Cardiac muscle cell (in vitro differentiated cells and primary cell): ENCODE measurements around the gene OLIG2. TPM values are rescaled to one million over a fixed set of nuclear protein-coding genes. Genes with fewer than 3 reads are reported as not detected.
A peak's percentile ranks its signal among the peaks of the same experiment; 100 is the strongest.

Experiments used
- DNase-seq, 2 donors: peaks; one replicate each; pipeline versions ENCODE4 v3.0.0 to v3.0.0-alpha.2; 2010 to 2017; ENCODE audit warnings: low read depth in 1 of 2, low spot score in 1 of 2
- H3K27ac ChIP-seq: fragments of 200-600 bp; sonication (generic); 2 replicates; pipeline ENCODE4 v1.5.1; 2016
- H3K27me3 ChIP-seq: fragments of 200-600 bp; sonication (generic); 2 replicates; pipeline ENCODE4 v1.6.0; 2016; ENCODE audit warnings: control low read depth
- H3K36me3 ChIP-seq: fragments of 200-600 bp; sonication (generic); 2 replicates; pipeline ENCODE4 v1.5.1; 2016; ENCODE audit warnings: control low read depth
- H3K4me1 ChIP-seq: fragments of 200-600 bp; sonication (generic); 2 replicates; pipeline ENCODE4 v1.8.1; 2017; ENCODE audit warnings: low read depth, mild to moderate bottlenecking, mixed run types
- H3K4me3 ChIP-seq: fragments of 200-600 bp; sonication (generic); 2 replicates; pipeline ENCODE4 v1.5.1; 2016; ENCODE audit warnings: mild to moderate bottlenecking
- H3K9me3 ChIP-seq: fragments of 200-600 bp; sonication (generic); 2 replicates; pipeline ENCODE4 v1.5.1; 2017; ENCODE audit warnings: low read depth, mild to moderate bottlenecking, control low read depth
- polyA plus RNA-seq: library from polyadenylated mRNA; unstranded; fragments of >200 nt; fragmentation: Nextera tagmentation; extraction: Ambion mirVana; gene quantifications from 2 replicates; pipeline ENCODE4 v1.2.1, GENCODE V29; 2016
- total RNA-seq: library from RNA; depleted of rRNA; stranded (reverse); fragments of >200 nt; gene quantifications from 2 replicates; pipeline ENCODE4 v1.2.3, GENCODE V29; 2016
- TF ChIP-seq, protein P1 (sequence below): IDR thresholded peaks from 2 replicates; pipeline ENCODE4 v1.5.1; 2012; ENCODE audit warnings: low read depth, mild to moderate bottlenecking, low read length

OLIG2 gene
- total and polyA plus RNA-seq, 2 experiments from 2014 or later = 0.09 TPM; not detected in 1

DNA sequence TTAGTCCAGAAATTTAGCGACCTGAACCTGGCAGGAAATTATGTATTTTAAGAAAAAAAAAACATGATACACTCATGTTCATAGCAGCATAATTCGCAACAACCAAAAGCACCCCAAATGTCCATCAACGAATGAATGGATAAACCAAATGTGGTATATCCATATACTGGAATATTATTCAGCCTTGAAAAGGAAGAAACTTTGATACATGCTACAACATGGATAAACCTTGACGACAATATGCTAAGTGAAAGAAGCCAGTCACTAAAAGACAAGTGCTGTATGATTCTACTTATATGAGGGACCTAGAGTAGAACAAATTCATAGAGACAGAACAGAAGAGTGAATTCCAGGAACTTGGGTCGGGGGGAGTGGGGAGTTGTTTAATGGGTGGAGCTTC lies 43.5 kb downstream of the OLIG2 start:
- Histone ChIP-seq H3K27me3 (peaks cover 100% of the 10 kb centered on the region), H3K27ac (no peak overlapping the region), H3K4me3 (no peak overlapping the region), H3K4me1 (no peaks in the 10 kb centered on the region), H3K9me3 (no peaks in the 10 kb centered on the region), H3K36me3 (no peaks in the 10 kb centered on the region)
- DNase-seq = no peak
- TF ChIP-seq, protein P1, sequence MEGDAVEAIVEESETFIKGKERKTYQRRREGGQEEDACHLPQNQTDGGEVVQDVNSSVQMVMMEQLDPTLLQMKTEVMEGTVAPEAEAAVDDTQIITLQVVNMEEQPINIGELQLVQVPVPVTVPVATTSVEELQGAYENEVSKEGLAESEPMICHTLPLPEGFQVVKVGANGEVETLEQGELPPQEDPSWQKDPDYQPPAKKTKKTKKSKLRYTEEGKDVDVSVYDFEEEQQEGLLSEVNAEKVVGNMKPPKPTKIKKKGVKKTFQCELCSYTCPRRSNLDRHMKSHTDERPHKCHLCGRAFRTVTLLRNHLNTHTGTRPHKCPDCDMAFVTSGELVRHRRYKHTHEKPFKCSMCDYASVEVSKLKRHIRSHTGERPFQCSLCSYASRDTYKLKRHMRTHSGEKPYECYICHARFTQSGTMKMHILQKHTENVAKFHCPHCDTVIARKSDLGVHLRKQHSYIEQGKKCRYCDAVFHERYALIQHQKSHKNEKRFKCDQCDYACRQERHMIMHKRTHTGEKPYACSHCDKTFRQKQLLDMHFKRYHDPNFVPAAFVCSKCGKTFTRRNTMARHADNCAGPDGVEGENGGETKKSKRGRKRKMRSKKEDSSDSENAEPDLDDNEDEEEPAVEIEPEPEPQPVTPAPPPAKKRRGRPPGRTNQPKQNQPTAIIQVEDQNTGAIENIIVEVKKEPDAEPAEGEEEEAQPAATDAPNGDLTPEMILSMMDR = no peak

DNA sequence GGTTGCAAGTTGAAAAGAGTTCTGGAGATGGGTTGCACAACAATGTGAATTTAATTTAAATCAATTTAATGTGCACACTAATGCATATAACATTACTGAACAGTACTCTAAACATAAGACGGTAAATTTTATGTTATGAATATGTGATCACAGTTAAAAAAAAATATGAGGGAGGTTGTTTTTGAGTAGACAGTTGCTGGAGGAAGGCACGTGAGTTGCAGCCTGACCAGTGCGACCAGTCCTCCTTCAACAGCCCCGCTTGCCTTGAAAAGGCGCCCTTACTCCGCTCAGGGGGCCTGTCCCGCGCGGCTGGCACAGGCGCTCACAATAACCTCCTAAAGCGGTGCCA lies 43.9 kb downstream of the OLIG2 start:
- no peaks in the 10 kb centered on the region for H3K4me1 ChIP-seq
- DNase-seq = no peak
- TF ChIP-seq, protein P1 = no peak
- peaks cover 100% of the 10 kb centered on the region for H3K27me3 ChIP-seq
- peak overlapping the region; percentile 37 for H3K4me3 ChIP-seq
- no peaks in the 10 kb centered on the region for H3K9me3 ChIP-seq
- H3K27ac ChIP-seq = no peak overlapping the region
- no peaks in the 10 kb centered on the region for H3K36me3 ChIP-seq

DNA sequence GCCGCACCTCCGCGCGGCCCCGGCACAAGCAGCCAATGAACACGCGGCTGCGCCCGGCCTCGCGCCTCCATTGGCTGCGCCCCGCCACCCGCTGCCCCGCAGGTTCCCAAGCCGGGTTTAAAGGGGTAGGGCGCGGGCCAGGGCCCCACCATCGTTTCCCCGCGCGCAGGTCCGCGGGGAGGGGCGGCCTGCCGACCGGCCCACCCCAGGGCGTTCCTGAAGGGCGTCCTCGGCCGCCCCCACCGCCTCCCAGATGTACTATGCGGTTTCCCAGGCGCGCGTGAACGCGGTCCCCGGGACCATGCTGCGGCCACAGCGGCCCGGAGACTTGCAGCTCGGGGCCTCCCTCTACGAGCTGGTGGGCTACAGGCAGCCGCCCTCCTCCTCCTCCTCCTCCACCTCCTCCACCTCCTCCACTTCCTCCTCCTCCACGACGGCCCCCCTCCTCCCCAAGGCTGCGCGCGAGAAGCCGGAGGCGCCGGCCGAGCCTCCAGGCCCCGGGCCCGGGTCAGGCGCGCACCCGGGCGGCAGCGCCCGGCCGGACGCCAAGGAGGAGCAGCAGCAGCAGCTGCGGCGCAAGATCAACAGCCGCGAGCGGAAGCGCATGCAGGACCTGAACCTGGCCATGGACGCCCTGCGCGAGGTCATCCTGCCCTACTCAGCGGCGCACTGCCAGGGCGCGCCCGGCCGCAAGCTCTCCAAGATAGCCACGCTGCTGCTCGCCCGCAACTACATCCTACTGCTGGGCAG lies 44.4 kb downstream of the OLIG2 start, which contains the start of gene OLIG1:
OLIG1 (plus strand) TSS at position 148 of the 750 bp plus-strand sequence; CDS start at position 254, 106 bp downstream.
- Histone ChIP-seq H3K4me3 (peak within 1 kb of the TSS; percentile 37), H3K27me3 (peaks cover 100% of the 10 kb centered on the region), H3K36me3 (no peaks in the 10 kb centered on the region), H3K4me1 (no peaks in the 10 kb centered on the region), H3K27ac (no peak within 1 kb of the TSS), H3K9me3 (no peaks in the 10 kb centered on the region)
- TF ChIP-seq, protein P1 = no peak
- peak; percentile 34 to 61 for DNase-seq

DNA sequence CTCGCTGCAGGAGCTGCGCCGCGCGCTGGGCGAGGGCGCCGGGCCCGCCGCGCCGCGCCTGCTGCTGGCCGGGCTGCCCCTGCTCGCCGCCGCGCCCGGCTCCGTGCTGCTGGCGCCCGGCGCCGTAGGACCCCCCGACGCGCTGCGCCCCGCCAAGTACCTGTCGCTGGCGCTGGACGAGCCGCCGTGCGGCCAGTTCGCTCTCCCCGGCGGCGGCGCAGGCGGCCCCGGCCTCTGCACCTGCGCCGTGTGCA lies 44.9 kb downstream of the OLIG2 start:
- Histone ChIP-seq H3K9me3 (no peaks in the 10 kb centered on the region), H3K27me3 (peaks cover 100% of the 10 kb centered on the region), H3K36me3 (no peaks in the 10 kb centered on the region), H3K4me3 (peak overlapping the region; percentile 37), H3K27ac (no peak overlapping the region), H3K4me1 (no peaks in the 10 kb centered on the region)
- no peak for DNase-seq
- TF ChIP-seq, protein P1 = no peak

DNA sequence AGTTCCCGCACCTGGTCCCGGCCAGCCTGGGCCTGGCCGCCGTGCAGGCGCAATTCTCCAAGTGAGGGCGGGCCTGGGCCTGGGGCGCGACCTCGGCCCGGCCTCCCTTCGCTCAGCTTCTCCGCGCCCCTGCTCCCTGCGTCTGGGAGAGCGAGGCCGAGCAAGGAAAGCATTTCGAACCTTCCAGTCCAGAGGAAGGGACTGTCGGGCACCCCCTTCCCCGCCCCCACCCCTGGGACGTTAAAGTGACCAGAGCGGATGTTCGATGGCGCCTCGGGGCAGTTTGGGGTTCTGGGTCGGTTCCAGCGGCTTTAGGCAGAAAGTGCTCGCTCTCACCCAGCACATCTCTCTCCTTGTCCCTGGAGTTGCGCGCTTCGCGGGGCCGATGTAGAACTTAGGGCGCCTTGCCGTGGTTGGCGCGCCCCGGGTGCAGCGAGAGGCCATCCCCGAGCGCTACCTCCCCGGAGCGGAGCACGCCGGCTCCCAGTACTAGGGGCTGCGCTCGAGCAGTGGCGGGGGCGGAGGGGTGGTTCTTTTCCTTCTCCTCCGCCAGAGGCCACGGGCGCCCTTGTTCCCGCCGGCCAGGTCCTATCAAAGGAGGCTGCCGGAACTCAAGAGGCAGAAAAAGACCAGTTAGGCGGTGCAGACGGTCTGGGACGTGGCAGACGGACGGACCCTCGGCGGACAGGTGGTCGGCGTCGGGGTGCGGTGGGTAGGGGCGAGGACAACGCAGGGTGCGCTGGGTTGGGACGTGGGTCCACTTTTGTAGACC lies 45.4 kb downstream of the OLIG2 start:
- Histone ChIP-seq H3K4me1 (no peaks in the 10 kb centered on the region), H3K36me3 (no peaks in the 10 kb centered on the region), H3K9me3 (no peaks in the 10 kb centered on the region), H3K4me3 (peak overlapping the region; percentile 37), H3K27ac (no peak overlapping the region), H3K27me3 (peaks cover 100% of the 10 kb centered on the region)
- DNase-seq = peak; percentile 4 to 13
- TF ChIP-seq, protein P1 = no peak
